PC-3 (cell line): ENCODE data around the gene BMP7. TPM values are rescaled to one million over a fixed set of nuclear protein-coding genes. Genes with fewer than 3 reads are reported as not detected.

Source experiments
- ATAC-seq: fragments of 200-7000 bp; cut with Tn5 transposase; 2 replicates; pipeline ENCODE4 v1.9.1; 2020; ENCODE audit warnings: mild to moderate bottlenecking, moderate library complexity
- BruUV-seq: library from RNA; stranded (reverse); fragments of 400-500 nt; replicated peaks from 2 replicates; lab custom pipeline; 2021; lab: Mats Ljungman, UMichigan
- CTCF ChIA-PET: fragments of 300-600 bp; sonication (Branson Sonifier 250); formaldehyde crosslinking; loops from one replicate; lab custom pipeline; 2022; ENCODE audit warnings: antibody characterized with exemption; lab: Charles Lee
- POLR2A ChIA-PET: fragments of 300-600 bp; sonication (Branson Sonifier 250); formaldehyde crosslinking; loops from one replicate; lab custom pipeline; 2022; ENCODE audit warnings: antibody characterized with exemption; ENCODE audit not compliant: unreplicated experiment; lab: Charles Lee
- DNase-seq: peaks from one replicate; pipeline ENCODE4 v3.0.0-alpha.2; 2015
- H2AFZ ChIP-seq: fragments of 300-600 bp; sonication (generic); 2 replicates; pipeline ENCODE4 v1.6.0; 2016; ENCODE audit warnings: antibody characterized with exemption, low read length
- H3F3A ChIP-seq: fragments of 300-600 bp; sonication (generic); one replicate; pipeline ENCODE4 v1.6.0; 2017; ENCODE audit warnings: antibody characterized with exemption, low read length, control low read depth, mild to moderate bottlenecking; ENCODE audit not compliant: unreplicated experiment
- H3K27ac ChIP-seq: fragments of 300-600 bp; sonication (generic); 2 replicates; pipeline ENCODE4 v1.5.1; 2016; ENCODE audit warnings: mild to moderate bottlenecking, low read length
- H3K27me3 ChIP-seq: fragments of 300-600 bp; sonication (generic); 2 replicates; pipeline ENCODE4 v1.6.1; 2016; ENCODE audit warnings: low read length, mixed read lengths
- H3K36me3 ChIP-seq: fragments of 300-600 bp; sonication (generic); 2 replicates; pipeline ENCODE4 v1.6.1; 2016; ENCODE audit warnings: low read depth, mixed run types, low read length, mixed read lengths
- H3K4me1 ChIP-seq: fragments of 300-600 bp; sonication (generic); 2 replicates; pipeline ENCODE4 v1.5.1; 2016; ENCODE audit warnings: low read length; ENCODE audit not compliant: insufficient read depth
- H3K4me2 ChIP-seq: fragments of 300-600 bp; sonication (generic); 2 replicates; pipeline ENCODE4 v1.6.0; 2016; ENCODE audit warnings: low read length
- H3K4me3 ChIP-seq: fragments of 300-600 bp; sonication (generic); 2 replicates; pipeline ENCODE4 v1.5.1; 2016; ENCODE audit warnings: mild to moderate bottlenecking, low read length, mixed read lengths
- H3K79me2 ChIP-seq: fragments of 300-600 bp; sonication (generic); 2 replicates; pipeline ENCODE4 v1.6.1; 2017; ENCODE audit warnings: low read length, mixed read lengths
- H3K9ac ChIP-seq: fragments of 300-600 bp; sonication (generic); 2 replicates; pipeline ENCODE4 v1.6.0; 2016; ENCODE audit warnings: mild to moderate bottlenecking, low read length
- H3K9me2 ChIP-seq: fragments of 300-600 bp; sonication (generic); replicated peaks from 2 replicates; pipeline ENCODE4 v1.6.1; 2016; ENCODE audit warnings: mixed run types, low read length, mixed read lengths
- H3K9me3 ChIP-seq: fragments of 300-600 bp; sonication (generic); 2 replicates; pipeline ENCODE4 v1.6.1; 2016; ENCODE audit warnings: low read length, mixed read lengths
- H4K20me1 ChIP-seq: fragments of 300-600 bp; sonication (generic); 2 replicates; pipeline ENCODE4 v1.6.1; 2016; ENCODE audit warnings: low read length, mixed read lengths
- CTCF ChIP-seq: fragments of 300-600 bp; sonication (generic); conservative IDR thresholded peaks from 2 replicates; pipeline ENCODE4 v1.5.1; 2017; ENCODE audit warnings: antibody characterized with exemption, low read depth, mild to moderate bottlenecking, low read length
- EZH2 ChIP-seq: fragments of 300-600 bp; sonication (generic); IDR thresholded peaks from one replicate; pipeline ENCODE4 v1.6.1; 2017; ENCODE audit warnings: antibody characterized with exemption, mild to moderate bottlenecking, low read length; ENCODE audit not compliant: unreplicated experiment
- EZH2phosphoT487 ChIP-seq: fragments of 300-600 bp; sonication (generic); IDR thresholded peaks from 2 replicates; pipeline ENCODE4 v1.6.1; 2018; ENCODE audit warnings: mild to moderate bottlenecking, antibody characterized with exemption, low read length, borderline replicate concordance
- intact Hi-C: fragments of 100-400 bp; cut with micrococcal nuclease; formaldehyde crosslinking; loops from 2 replicates; pipeline ENCODE4 v1.9.0; 2023
- total RNA-seq: library from RNA; depleted of rRNA; stranded (reverse); fragments of >200 nt; gene quantifications from 2 replicates; pipeline ENCODE4 v1.2.3, GENCODE V29; 2014

BMP7 gene
- total RNA-seq, 1 experiment from 2014 or later: not detected

GRCh38 chr20:57190536-57191264, 75.7 kb downstream of the BMP7 start:
- Histone ChIP-seq H3K9me2 (no peaks in the 10 kb centered on the region), H3K4me2 (no peak overlapping the region), H3K4me3 (no peak overlapping the region), H3F3A (no peaks in the 10 kb centered on the region), H3K79me2 (no peaks in the 10 kb centered on the region), H3K9me3 (no peaks in the 10 kb centered on the region), H3K27me3 (peaks cover 14% of the 10 kb centered on the region; the same call in 1 of the 2 replicates), H2AFZ (no peak overlapping the region), H3K36me3 (no peaks in the 10 kb centered on the region), H3K27ac (no peak overlapping the region), H4K20me1 (no peaks in the 10 kb centered on the region), H3K9ac (no peak overlapping the region), H3K4me1 (peaks cover 9% of the 10 kb centered on the region)
- ATAC-seq: peak; percentile 95
- BruUV-seq: no TSS peak
- no peak for TF ChIP-seq EZH2
- no peak for TF ChIP-seq CTCF
- no peak for TF ChIP-seq EZH2phosphoT487
- peak; percentile 77 for DNase-seq
- intact Hi-C loops: no loop called here
- ChIA-PET POLR2A (no interaction called here), CTCF (no interaction called here)

GRCh38 chr20:57189713-57190112, 76.7 kb downstream of the BMP7 start:
- Histone ChIP-seq H3K9ac (no peak overlapping the region), H3K36me3 (no peaks in the 10 kb centered on the region), H2AFZ (no peak overlapping the region), H3K9me2 (no peaks in the 10 kb centered on the region), H3K4me2 (no peak overlapping the region), H3K9me3 (no peaks in the 10 kb centered on the region), H3K4me1 (peaks cover 9% of the 10 kb centered on the region), H3K4me3 (no peak overlapping the region), H4K20me1 (no peaks in the 10 kb centered on the region), H3K27ac (no peak overlapping the region), H3K27me3 (peaks cover 20% of the 10 kb centered on the region), H3F3A (no peaks in the 10 kb centered on the region), H3K79me2 (no peaks in the 10 kb centered on the region)
- ChIA-PET POLR2A (no interaction called here), CTCF (no interaction called here)
- DNase-seq (no peak), ATAC-seq (no peak)
- no TSS peak for BruUV-seq
- intact Hi-C loops: no loop called here
- no peak for TF ChIP-seq EZH2phosphoT487
- TF ChIP-seq EZH2: no peak
- no peak for TF ChIP-seq CTCF

- no peaks in the 10 kb centered on the region for H3F3A ChIP-seq
- intact Hi-C loops: no loop called here
- no TSS peak for BruUV-seq
- H3K9me3 ChIP-seq: no peaks in the 10 kb centered on the region
- no peak for TF ChIP-seq EZH2phosphoT487
- TF ChIP-seq EZH2: no peak
- TF ChIP-seq CTCF: no peak
- H3K4me1 ChIP-seq: peaks cover 9% of the 10 kb centered on the region
- no peak overlapping the region for H2AFZ ChIP-seq
- H4K20me1 ChIP-seq: no peaks in the 10 kb centered on the region
- H3K4me2 ChIP-seq: no peak overlapping the region
- H3K36me3 ChIP-seq: no peaks in the 10 kb centered on the region
- H3K4me3 ChIP-seq: no peak overlapping the region
- DNase-seq (no peak), ATAC-seq (no peak)
- no peaks in the 10 kb centered on the region for H3K79me2 ChIP-seq
- CTCF ChIA-PET: no interaction called here
- H3K9ac ChIP-seq: no peak overlapping the region
- H3K27me3 ChIP-seq: peaks cover 31% of the 10 kb centered on the region
- no peak overlapping the region for H3K27ac ChIP-seq
- POLR2A ChIA-PET: no interaction called here
- H3K9me2 ChIP-seq: no peaks in the 10 kb centered on the region
Measured at GRCh38 chr20:57188576-57189079, 77.8 kb downstream of the BMP7 start.
